Trophoblast cell (in vitro differentiated cells and primary cell): ENCODE results near the gene TDP1.

ENCODE experiments used
- DNase-seq, 2 donors: peaks; one replicate each; pipeline ENCODE4 v3.0.0-alpha.2; 2016
- H2AFZ ChIP-seq: 2 replicates; pipeline ENCODE4 v1.6.1; 2013; ENCODE audit warnings: low read length, moderate library complexity, mild to moderate bottlenecking; ENCODE audit not compliant: insufficient read depth, poor library complexity
- H2AK5ac ChIP-seq: 2 replicates; pipeline ENCODE4 v1.6.1; 2013; ENCODE audit warnings: mild to moderate bottlenecking, low read length
- H2BK120ac ChIP-seq: 2 replicates; pipeline ENCODE4 v1.6.1; 2013; ENCODE audit warnings: low read length, mild to moderate bottlenecking, moderate library complexity; ENCODE audit not compliant: insufficient read depth, poor library complexity
- H2BK12ac ChIP-seq: 2 replicates; pipeline ENCODE4 v1.6.1; 2013; ENCODE audit warnings: mild to moderate bottlenecking, low read length, moderate library complexity
- H2BK5ac ChIP-seq: 2 replicates; pipeline ENCODE4 v1.6.1; 2013; ENCODE audit warnings: low read length, low read depth, moderate library complexity, mild to moderate bottlenecking; ENCODE audit not compliant: poor library complexity
- H3K14ac ChIP-seq: 2 replicates; pipeline ENCODE4 v1.6.1; 2013; ENCODE audit warnings: mild to moderate bottlenecking, low read length
- H3K18ac ChIP-seq: 2 replicates; pipeline ENCODE4 v1.6.1; 2013; ENCODE audit warnings: mild to moderate bottlenecking, low read length
- H3K23ac ChIP-seq: 2 replicates; pipeline ENCODE4 v1.6.1; 2013; ENCODE audit warnings: low read length
- H3K27ac ChIP-seq: 2 replicates; pipeline ENCODE4 v1.5.1; 2013; ENCODE audit warnings: low read depth, mild to moderate bottlenecking, inconsistent platforms, low read length, moderate library complexity
- H3K27me3 ChIP-seq: 2 replicates; pipeline ENCODE4 v1.6.1; 2013; ENCODE audit warnings: inconsistent platforms, mild to moderate bottlenecking, low read length, moderate library complexity; ENCODE audit not compliant: insufficient read depth
- H3K36me3 ChIP-seq, 2 experiments: 1 replicate in 1 of 2; 2 replicates in 1 of 2; pipeline ENCODE4 v1.6.1; 2013; ENCODE audit warnings: low read length in 2 of 2, mild to moderate bottlenecking in 2 of 2, moderate library complexity in 1 of 2; ENCODE audit not compliant: insufficient read depth in 2 of 2, control insufficient read depth in 1 of 2
- H3K4ac ChIP-seq: 2 replicates; pipeline ENCODE4 v1.6.1; 2013; ENCODE audit warnings: low read depth, mild to moderate bottlenecking, low read length, moderate library complexity
- H3K4me1 ChIP-seq, 2 experiments: 1 replicate in 1 of 2; 2 replicates in 1 of 2; pipeline ENCODE4 v1.6.1; 2013; ENCODE audit warnings: low read length in 2 of 2, mild to moderate bottlenecking in 2 of 2, moderate library complexity in 1 of 2; ENCODE audit not compliant: insufficient read depth in 2 of 2, control insufficient read depth in 1 of 2
- H3K4me2 ChIP-seq: 2 replicates; pipeline ENCODE4 v1.6.1; 2013; ENCODE audit warnings: inconsistent platforms, mild to moderate bottlenecking, low read length, moderate library complexity
- H3K4me3 ChIP-seq: 2 replicates; pipeline ENCODE4 v1.5.1; 2013; ENCODE audit warnings: mild to moderate bottlenecking, low read depth, low read length, inconsistent platforms
- H3K79me1 ChIP-seq: one replicate; pipeline ENCODE4 v1.6.1; 2013; ENCODE audit warnings: low read length
- H3K79me2 ChIP-seq: 2 replicates; pipeline ENCODE4 v1.6.1; 2013; ENCODE audit warnings: low read length, mild to moderate bottlenecking; ENCODE audit not compliant: control insufficient read depth, insufficient read depth, poor library complexity
- H3K9ac ChIP-seq: 2 replicates; pipeline ENCODE4 v1.6.1; 2013; ENCODE audit warnings: mild to moderate bottlenecking, low read length
- H3K9me3 ChIP-seq: 2 replicates; pipeline ENCODE4 v1.6.1; 2013; ENCODE audit warnings: low read depth, mild to moderate bottlenecking, control low read depth, inconsistent platforms, low read length; ENCODE audit not compliant: insufficient read depth
- H4K12ac ChIP-seq: 2 replicates; pipeline ENCODE4 v1.6.1; 2013; ENCODE audit warnings: low read depth, mild to moderate bottlenecking, low read length, moderate library complexity
- H4K8ac ChIP-seq: 2 replicates; pipeline ENCODE4 v1.6.1; 2013; ENCODE audit warnings: low read depth, mild to moderate bottlenecking, low read length, moderate library complexity
- H4K91ac ChIP-seq: one replicate; pipeline ENCODE4 v1.6.1; 2013; ENCODE audit warnings: low read depth, mild to moderate bottlenecking, low read length, moderate library complexity
- WGBS: extraction: QIAGEN DNeasy Blood & Tissue Kit; methylation state at CpG from one replicate; pipeline ENCODE4 v1.1.7; 2013; ENCODE audit warnings: missing lambda C conversion rate; ENCODE audit not compliant: insufficient read length, insufficient coverage; ENCODE audit errors: extremely low coverage; 5-methylcytosine and 5-hydroxymethylcytosine counted together

TDP1 gene

GRCh38 chr14:89921346-89921745 is 34.4 kb upstream of the TDP1 start:
- no peak overlapping the region for H3K27ac ChIP-seq
- H3K18ac ChIP-seq, result no peak overlapping the region
- no peaks in the 10 kb centered on the region for H3K4me1 ChIP-seq
- no peak overlapping the region for H2BK12ac ChIP-seq
- H3K9me3 ChIP-seq, result no peaks in the 10 kb centered on the region
- DNase-seq, result no peak
- no peak overlapping the region for H4K91ac ChIP-seq
- H3K4me3 ChIP-seq, result no peak overlapping the region
- H4K8ac ChIP-seq, result no peak overlapping the region
- no CpG with 5 or more reads among the region's 3 CpGs for WGBS
- H4K12ac ChIP-seq, result no peak overlapping the region
- H2AK5ac ChIP-seq, result no peak overlapping the region
- no peak overlapping the region for H3K4me2 ChIP-seq
- H3K36me3 ChIP-seq, result peaks cover 0 to 2% of the 10 kb centered on the region in 2 experiments
- H2BK120ac ChIP-seq, result no peak overlapping the region
- H3K79me2 ChIP-seq, result no peaks in the 10 kb centered on the region
- H3K27me3 ChIP-seq, result no peaks in the 10 kb centered on the region
- H3K14ac ChIP-seq, result no peak overlapping the region
- H2BK5ac ChIP-seq, result no peak overlapping the region
- no peak overlapping the region for H2AFZ ChIP-seq
- no peaks in the 10 kb centered on the region for H3K79me1 ChIP-seq
- H3K4ac ChIP-seq, result no peak overlapping the region
- H3K9ac ChIP-seq, result no peak overlapping the region
- H3K23ac ChIP-seq, result no peak overlapping the region

- no peak overlapping the region for H3K27ac ChIP-seq
- WGBS, result no CpG with 5 or more reads among the region's 6 CpGs
- no peak overlapping the region for H3K4me2 ChIP-seq
- H2BK5ac ChIP-seq, result no peak overlapping the region
- no peak overlapping the region for H4K8ac ChIP-seq
- DNase-seq, result peak in 1 of 2 donors; percentile 22
- no peak overlapping the region for H2BK120ac ChIP-seq
- H4K12ac ChIP-seq, result no peak overlapping the region
- no peak overlapping the region for H3K18ac ChIP-seq
- no peaks in the 10 kb centered on the region for H3K4me1 ChIP-seq
- no peak overlapping the region for H3K14ac ChIP-seq
- no peak overlapping the region for H3K4me3 ChIP-seq
- peaks cover 0 to 2% of the 10 kb centered on the region in 2 experiments for H3K36me3 ChIP-seq
- H2AFZ ChIP-seq, result no peak overlapping the region
- H3K23ac ChIP-seq, result no peak overlapping the region
- no peaks in the 10 kb centered on the region for H3K79me1 ChIP-seq
- H3K9ac ChIP-seq, result no peak overlapping the region
- H3K4ac ChIP-seq, result no peak overlapping the region
- no peaks in the 10 kb centered on the region for H3K27me3 ChIP-seq
- no peaks in the 10 kb centered on the region for H3K9me3 ChIP-seq
- H4K91ac ChIP-seq, result no peak overlapping the region
- H2AK5ac ChIP-seq, result no peak overlapping the region
- no peaks in the 10 kb centered on the region for H3K79me2 ChIP-seq
- H2BK12ac ChIP-seq, result no peak overlapping the region
These were observed 33.5 kb upstream of the TDP1 start for GRCh38 chr14:89922031-89922907.

- Histone ChIP-seq H3K9ac (no peak overlapping the region), H3K36me3 (peaks cover 0 to 2% of the 10 kb centered on the region in 2 experiments), H3K79me2 (no peaks in the 10 kb centered on the region), H3K27ac (no peak overlapping the region), H3K9me3 (no peaks in the 10 kb centered on the region), H4K8ac (no peak overlapping the region), H2BK5ac (no peak overlapping the region), H3K4me3 (no peak overlapping the region), H2AFZ (no peak overlapping the region), H2AK5ac (no peak overlapping the region), H3K4me1 (no peaks in the 10 kb centered on the region), H3K79me1 (no peaks in the 10 kb centered on the region), H2BK120ac (no peak overlapping the region), H2BK12ac (no peak overlapping the region), H3K4ac (no peak overlapping the region), H3K14ac (no peak overlapping the region), H3K23ac (no peak overlapping the region), H3K18ac (no peak overlapping the region), H4K12ac (no peak overlapping the region), H3K4me2 (no peak overlapping the region), H3K27me3 (no peaks in the 10 kb centered on the region), H4K91ac (no peak overlapping the region)
- no CpG with 5 or more reads among the region's 4 CpGs for WGBS
- no peak for DNase-seq
These were observed 31.5 kb upstream of the TDP1 start for GRCh38 chr14:89924268-89924667.

- DNase-seq, result no peak
These were observed 29.0 kb upstream of the TDP1 start for GRCh38 chr14:89926694-89927093.

More at GRCh38 chr14:89926694-89927093, 29.0 kb upstream of the TDP1 start:
- Histone ChIP-seq H3K36me3 (peaks cover 0 to 7% of the 10 kb centered on the region in 2 experiments), H3K9me3 (no peaks in the 10 kb centered on the region), H3K4me1 (no peaks in the 10 kb centered on the region), H2AFZ (no peak overlapping the region), H3K4me2 (no peak overlapping the region), H3K18ac (no peak overlapping the region), H3K27me3 (no peaks in the 10 kb centered on the region), H2BK12ac (no peak overlapping the region), H4K91ac (no peak overlapping the region), H3K27ac (no peak overlapping the region), H4K8ac (no peak overlapping the region), H2AK5ac (no peak overlapping the region), H3K79me2 (no peaks in the 10 kb centered on the region), H2BK5ac (no peak overlapping the region), H4K12ac (no peak overlapping the region), H2BK120ac (no peak overlapping the region), H3K14ac (no peak overlapping the region), H3K9ac (no peak overlapping the region), H3K23ac (no peak overlapping the region), H3K4me3 (no peak overlapping the region), H3K79me1 (no peaks in the 10 kb centered on the region), H3K4ac (no peak overlapping the region)
- WGBS, result no CpG with 5 or more reads among the region's 1 CpG
